A172 (cell line): Measurements from ENCODE around the gene MKRN3. TPM values are rescaled to one million over a fixed set of nuclear protein-coding genes. Genes with fewer than 3 reads are reported as not detected.

Experiments used
- DNase-seq: peaks from one replicate; pipeline ENCODE4 v3.0.0-alpha.2; 2015; ENCODE audit warnings: low spot score
- total RNA-seq: library from RNA; depleted of rRNA; stranded (reverse); fragments of >200 nt; shearing (Covaris generic); gene quantifications from 2 replicates; pipeline ENCODE4 v1.2.3, GENCODE V29; 2014; rRNA removed

MKRN3 gene
- 8.0 and 11.1 TPM in 2 replicates for total RNA-seq

- peak; percentile 85 for DNase-seq
Measured at GRCh38 chr15:23565395-23566070, at the start of gene MKRN3. Gene MKRN3 (plus strand): TSS chr15:23565674. CDS start chr15:23565783, 109 bp downstream.

- DNase-seq: no peak
Measured at GRCh38 chr15:23516866-23517265, 48.6 kb upstream of the MKRN3 start.

- no peak for DNase-seq
Measured at GRCh38 chr15:23518104-23518503, 47.4 kb upstream of the MKRN3 start.

GRCh38 chr15:23524816-23525215 is 40.7 kb upstream of the MKRN3 start:
- DNase-seq: no peak

GRCh38 chr15:23529891-23530290 is 35.6 kb upstream of the MKRN3 start:
- DNase-seq: no peak

- DNase-seq: peak; percentile 24
Measured at GRCh38 chr15:23532024-23532423, 33.5 kb upstream of the MKRN3 start.

- no peak for DNase-seq
Measured at GRCh38 chr15:23536659-23537058, 28.8 kb upstream of the MKRN3 start.

- DNase-seq: no peak
Measured at GRCh38 chr15:23538648-23539047, 26.8 kb upstream of the MKRN3 start.

GRCh38 chr15:23539892-23540291 is 25.6 kb upstream of the MKRN3 start:
- DNase-seq: no peak

GRCh38 chr15:23546158-23546557 is 19.3 kb upstream of the MKRN3 start:
- DNase-seq: no peak

- no peak for DNase-seq
Measured at GRCh38 chr15:23548071-23548470, 17.4 kb upstream of the MKRN3 start.

GRCh38 chr15:23561914-23562313 is 3.6 kb upstream of the MKRN3 start:
- no peak for DNase-seq

GRCh38 chr15:23564821-23565394 is 566 bp upstream of the MKRN3 start:
- DNase-seq: peak; percentile 38

GRCh38 chr15:23566071-23566554 is 639 bp downstream of the MKRN3 start:
- DNase-seq: peak; percentile 47

- DNase-seq: no peak
Measured at GRCh38 chr15:23566651-23567050, 1.2 kb downstream of the MKRN3 start.

GRCh38 chr15:23567921-23568320 is 2.4 kb downstream of the MKRN3 start:
- DNase-seq: no peak

- DNase-seq: no peak
Measured at GRCh38 chr15:23569151-23569925, 3.9 kb downstream of the MKRN3 start.

- DNase-seq: no peak
Measured at GRCh38 chr15:23570486-23570885, 5.0 kb downstream of the MKRN3 start.

GRCh38 chr15:23572844-23573243 is 7.4 kb downstream of the MKRN3 start:
- no peak for DNase-seq

GRCh38 chr15:23574742-23575141 is 9.3 kb downstream of the MKRN3 start:
- no peak for DNase-seq

GRCh38 chr15:23576061-23576460 is 10.6 kb downstream of the MKRN3 start:
- DNase-seq: no peak

- DNase-seq: no peak
Measured at GRCh38 chr15:23578521-23579150, 13.2 kb downstream of the MKRN3 start.
